SKM-1 (cell line): Measurements from ENCODE around the gene ABR.
"Not testable (repeated sequence)": the region's sequence is repeated elsewhere in the genome, so short reads cannot be mapped to it uniquely, and the experiment has no call there.

Experiments
- DNase-seq: peaks from one replicate; lab custom pipeline; 2025; ENCODE audit not compliant: unreplicated experiment; lab: John Stamatoyannopoulos, UW

ABR gene

DNA sequence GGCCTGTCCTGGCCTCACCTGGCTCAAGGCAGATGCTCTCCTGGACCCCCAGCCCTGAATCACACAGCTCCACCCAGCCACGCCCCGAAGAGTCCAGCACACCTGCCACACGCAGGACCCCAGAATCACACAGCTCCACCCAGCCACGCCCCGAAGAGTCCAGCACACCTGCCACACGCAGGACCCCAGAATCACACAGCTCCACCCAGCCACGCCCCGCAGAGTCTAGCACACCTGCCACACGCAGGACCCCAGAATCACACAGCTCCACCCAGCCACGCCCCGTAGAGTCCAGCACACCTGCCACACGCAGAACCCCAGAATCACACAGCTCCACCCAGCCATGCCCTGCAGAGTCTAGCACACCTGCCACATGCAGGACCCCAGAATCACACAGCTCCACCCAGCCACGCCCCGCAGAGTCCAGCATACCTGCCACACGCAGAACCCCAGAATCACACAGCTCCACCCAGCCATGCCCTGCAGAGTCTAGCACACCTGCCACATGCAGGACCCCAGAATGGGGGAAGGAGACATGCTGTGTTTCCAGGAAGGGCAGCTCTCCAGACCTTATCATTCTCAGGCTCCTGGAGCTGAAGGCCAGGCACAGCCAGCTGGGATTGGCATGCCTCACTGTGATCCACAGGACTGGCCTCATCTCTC lies 105.7 kb downstream of the ABR start:
- DNase-seq: not testable (repeated sequence)

- DNase-seq: no peak
Observed at GRCh38 chr17:1073241-1073962, 106.4 kb downstream of the ABR start.

- no peak for DNase-seq
Observed at GRCh38 chr17:1072551-1072961, 107.2 kb downstream of the ABR start.

- DNase-seq: no peak
Observed at GRCh38 chr17:1071103-1071825, 108.5 kb downstream of the ABR start.

DNA sequence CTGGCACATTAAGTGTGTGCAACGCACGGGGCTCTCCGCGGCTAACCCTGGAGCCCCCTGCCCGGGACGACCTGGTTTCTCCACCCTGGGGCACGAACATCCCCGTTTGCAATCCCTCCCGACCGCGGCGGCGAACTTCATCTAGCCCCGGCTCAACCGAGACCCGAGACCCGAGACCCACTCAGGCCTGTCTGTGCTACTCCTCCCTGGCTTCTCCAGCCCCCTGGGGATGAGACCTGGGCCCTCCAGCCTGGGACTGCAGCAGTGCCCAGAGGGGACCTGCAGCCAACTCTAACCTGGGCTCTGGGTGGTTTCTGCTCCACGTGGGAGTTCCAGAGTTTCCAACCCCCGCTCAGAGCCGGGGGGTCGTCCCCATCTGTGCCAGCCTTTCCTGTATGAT lies 109.4 kb downstream of the ABR start:
- no peak for DNase-seq

GRCh38 chr17:1069847-1070246 lies 109.9 kb downstream of the ABR start:
- DNase-seq: no peak

DNA sequence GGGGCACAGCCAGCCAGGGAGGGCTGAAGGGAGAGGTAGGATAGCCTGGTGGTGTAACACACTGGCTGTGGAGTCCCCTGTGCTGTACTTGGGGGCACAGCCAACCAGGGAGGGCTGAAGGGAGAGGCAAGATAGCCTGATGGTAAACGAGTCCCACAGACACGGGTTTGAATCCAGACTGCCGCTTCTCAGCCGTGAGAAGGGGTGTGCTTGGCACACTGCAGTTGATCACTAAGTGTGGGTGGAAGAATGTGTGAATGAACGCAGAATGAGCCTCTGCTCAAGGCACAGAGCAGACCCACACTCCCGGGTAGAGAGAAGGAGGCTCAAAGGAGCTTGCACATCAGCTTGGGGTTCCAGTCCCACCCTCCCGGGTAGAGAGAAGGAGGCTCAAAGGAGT lies 111.4 kb downstream of the ABR start:
- DNase-seq: no peak

DNA sequence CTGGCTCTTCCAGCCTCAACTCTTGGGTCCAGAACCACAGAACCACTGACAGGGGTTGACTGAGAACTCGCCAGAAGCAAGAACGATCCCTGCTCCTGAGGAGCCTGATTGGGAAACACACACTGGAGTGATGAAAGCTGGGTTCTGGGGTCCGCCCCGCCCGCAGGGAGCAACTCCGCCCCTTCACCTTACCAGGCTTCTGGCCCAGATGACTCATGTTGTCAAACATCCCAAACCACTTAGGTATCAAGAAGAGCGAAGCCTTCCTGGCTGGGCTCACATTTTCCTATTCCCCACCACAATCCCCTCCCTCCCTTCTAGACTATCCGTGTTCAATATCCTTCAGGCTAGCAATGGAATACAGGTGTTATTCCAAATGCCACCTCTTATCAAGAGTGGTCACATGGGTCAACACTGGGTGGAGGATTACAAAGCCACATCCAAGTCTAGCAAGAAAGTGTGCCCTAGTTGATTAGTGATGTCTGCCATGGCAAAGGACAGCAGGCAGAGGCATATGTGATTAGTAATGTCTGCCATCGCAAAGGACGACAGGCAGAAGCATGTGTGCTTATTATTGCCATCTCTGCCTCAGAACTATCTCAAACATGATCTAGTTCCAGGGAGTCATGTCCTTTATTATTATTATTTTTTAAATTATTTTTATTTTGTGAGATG lies 112.4 kb downstream of the ABR start:
- no peak for DNase-seq

GRCh38 chr17:1065416-1065815 lies 114.4 kb downstream of the ABR start:
- not testable (repeated sequence) for DNase-seq

DNA sequence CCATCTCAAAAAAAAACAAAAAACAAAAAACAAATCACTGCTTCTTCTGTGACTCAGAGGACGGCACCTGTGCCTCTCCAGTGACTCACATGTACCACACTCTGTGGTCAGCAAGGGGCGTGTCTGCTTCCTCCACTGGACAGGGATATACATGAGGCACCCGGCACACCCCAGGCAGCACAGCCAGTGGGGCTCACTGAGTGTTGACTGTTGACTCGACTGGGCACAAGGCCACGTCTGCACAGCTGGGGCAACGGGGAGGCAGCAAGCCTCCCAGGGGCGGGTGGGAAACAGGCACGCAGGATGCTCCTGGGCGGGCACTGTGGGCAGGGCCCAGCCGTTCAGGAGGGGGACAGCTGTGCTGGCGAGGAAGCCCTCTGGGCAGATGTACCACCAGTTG lies 118.8 kb downstream of the ABR start:
- DNase-seq: no peak

- DNase-seq: no peak
Observed at GRCh38 chr17:1059131-1059795, 120.5 kb downstream of the ABR start.

GRCh38 chr17:1058423-1059130 lies 121.2 kb downstream of the ABR start:
- DNase-seq: no peak

DNA sequence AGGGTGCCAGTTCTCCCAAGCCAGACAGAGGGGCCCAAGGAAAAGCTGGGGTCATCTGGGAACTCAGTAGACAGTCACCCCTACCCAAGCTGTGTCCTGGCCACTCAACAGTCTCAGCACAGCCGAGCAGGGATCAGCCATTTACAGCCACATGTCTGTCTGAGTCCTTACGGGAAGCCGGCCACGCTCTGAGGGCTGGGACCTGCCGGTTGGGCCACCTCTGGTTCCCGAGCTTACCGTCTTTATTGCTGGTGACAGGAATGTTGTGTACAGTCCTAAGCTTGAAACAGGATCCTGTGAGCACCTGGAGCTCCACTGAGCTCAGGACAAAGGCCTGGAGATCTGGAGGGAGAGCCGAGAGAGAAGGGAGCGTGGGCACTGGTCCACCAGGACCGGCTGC lies 123.0 kb downstream of the ABR start:
- DNase-seq: no peak

GRCh38 chr17:1055751-1056645 lies 123.8 kb downstream of the ABR start:
- DNase-seq: no peak

GRCh38 chr17:1055231-1055630 lies 124.5 kb downstream of the ABR start:
- DNase-seq: no peak

DNA sequence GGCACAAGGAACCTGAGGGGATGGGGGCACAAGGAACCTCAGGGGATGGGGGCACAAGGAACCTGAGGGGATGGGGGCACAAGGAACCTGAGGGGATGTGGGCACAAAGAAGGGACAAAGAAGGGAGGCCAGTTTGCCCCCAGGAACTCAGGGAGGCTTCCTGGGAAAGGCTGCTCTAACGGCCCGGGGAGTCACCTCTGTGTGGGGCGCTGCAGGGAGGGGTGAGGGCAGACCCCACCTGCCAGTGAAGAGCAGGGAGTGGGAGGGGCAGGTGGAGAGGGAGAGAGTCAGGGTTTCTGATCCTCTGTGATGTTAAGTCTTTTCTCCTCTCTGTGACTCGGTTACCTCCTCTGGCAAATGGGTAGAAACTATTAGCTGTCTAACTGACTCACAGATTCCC lies 125.1 kb downstream of the ABR start:
- DNase-seq: no peak

DNA sequence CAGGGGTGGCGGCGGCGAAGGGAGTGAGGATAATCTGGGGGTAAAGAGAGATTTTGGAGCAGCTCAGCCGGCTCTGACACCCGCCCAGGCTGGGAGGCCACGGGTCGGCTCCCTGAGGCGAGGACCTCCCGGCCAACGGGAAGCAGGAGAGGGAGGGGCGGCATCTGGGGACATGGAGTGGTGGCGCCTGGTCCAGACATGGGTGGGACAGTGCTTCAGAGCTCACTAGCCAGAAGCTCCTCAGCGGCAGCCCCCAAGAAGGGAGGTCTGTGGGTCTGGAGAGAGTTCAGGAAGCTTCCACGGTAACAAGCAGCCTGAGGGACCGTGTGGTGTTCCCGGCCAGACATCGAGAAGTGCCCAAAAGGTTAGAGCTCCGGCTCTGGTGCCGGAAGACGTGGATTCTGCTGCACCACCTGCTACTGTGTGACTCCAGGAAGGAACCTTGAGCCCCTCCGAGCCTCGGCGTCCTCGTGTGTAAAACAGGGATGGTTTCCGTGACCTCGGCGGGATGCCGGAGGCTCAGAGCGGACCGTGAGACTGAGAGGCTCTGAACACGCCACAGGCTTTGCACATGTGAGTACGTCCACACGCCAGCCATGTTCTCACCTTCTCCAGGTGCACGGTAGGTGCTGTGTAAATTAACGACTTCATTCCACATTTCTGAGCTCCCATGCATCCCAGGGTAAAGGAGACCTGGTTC lies 126.0 kb downstream of the ABR start:
- DNase-seq: no peak

- no peak for DNase-seq
Observed at GRCh38 chr17:1050996-1051925, 128.5 kb downstream of the ABR start.
